Neural progenitor cell (in vitro differentiated cells): Measurements from ENCODE around the gene RAB5B. TPM values are rescaled to one million over a fixed set of nuclear protein-coding genes. Genes with fewer than 3 reads are reported as not detected.
"Not testable (repeated sequence)": the region's sequence is repeated elsewhere in the genome, so short reads cannot be mapped to it uniquely, and the experiment has no call there.

Source experiments
- DNase-seq: peaks from one replicate; pipeline ENCODE4 v3.0.0-alpha.2; 2016; ENCODE audit warnings: low spot score
- H2AFZ ChIP-seq: fragments of 200-600 bp; sonication (generic); replicated peaks from 2 replicates; pipeline ENCODE4 v1.6.1; 2016; ENCODE audit warnings: antibody characterized with exemption
- H3F3A ChIP-seq: fragments of 200-600 bp; sonication (generic); 2 replicates; pipeline ENCODE4 v1.6.1; 2016; ENCODE audit warnings: antibody characterized with exemption, low read depth
- H3K27ac ChIP-seq: fragments of 200-600 bp; sonication (generic); 2 replicates; pipeline ENCODE4 v1.5.1; 2016; ENCODE audit warnings: mild to moderate bottlenecking
- H3K27me3 ChIP-seq: fragments of 200-600 bp; sonication (generic); 2 replicates; pipeline ENCODE4 v1.6.1; 2016; ENCODE audit warnings: mild to moderate bottlenecking, moderate library complexity
- H3K36me3 ChIP-seq: fragments of 200-600 bp; sonication (generic); 2 replicates; pipeline ENCODE4 v1.5.1; 2016
- H3K4me1 ChIP-seq: fragments of 200-600 bp; sonication (generic); 2 replicates; pipeline ENCODE4 v1.6.1; 2016; ENCODE audit warnings: mixed run types
- H3K4me2 ChIP-seq: fragments of 200-600 bp; sonication (generic); 2 replicates; pipeline ENCODE4 v1.6.1; 2016
- H3K4me3 ChIP-seq: fragments of 200-600 bp; sonication (generic); 2 replicates; pipeline ENCODE4 v1.5.1; 2016
- H3K79me2 ChIP-seq: fragments of 200-600 bp; sonication (generic); 2 replicates; pipeline ENCODE4 v1.6.1; 2016; ENCODE audit warnings: low read depth
- H3K9ac ChIP-seq: fragments of 200-600 bp; sonication (generic); 2 replicates; pipeline ENCODE4 v1.6.1; 2016
- H3K9me3 ChIP-seq: fragments of 200-600 bp; sonication (generic); 2 replicates; pipeline ENCODE4 v1.5.1; 2016; ENCODE audit warnings: low read depth
- H4K20me1 ChIP-seq: fragments of 200-600 bp; sonication (generic); 2 replicates; pipeline ENCODE4 v1.6.1; 2016; ENCODE audit warnings: low read depth
- H3K27ac Mint-ChIP-seq: 3 replicates; pipeline ENCODE4 v1.8.0; 2021; ENCODE audit warnings: mixed read lengths
- H3K27me3 Mint-ChIP-seq: 2 replicates; pipeline ENCODE4 v1.8.0; 2022; ENCODE audit warnings: low read depth, mild to moderate bottlenecking, inconsistent platforms, moderate library complexity, mixed read lengths; ENCODE audit not compliant: insufficient read depth
- H3K36me3 Mint-ChIP-seq: 3 replicates; pipeline ENCODE4 v1.8.0; 2021; ENCODE audit warnings: mixed read lengths
- H3K4me1 Mint-ChIP-seq: 3 replicates; pipeline ENCODE4 v1.8.0; 2021; ENCODE audit warnings: mixed read lengths
- H3K4me3 Mint-ChIP-seq: 3 replicates; pipeline ENCODE4 v1.8.0; 2021; ENCODE audit warnings: mild to moderate bottlenecking, moderate library complexity, mixed read lengths
- H3K9me3 Mint-ChIP-seq: 3 replicates; pipeline ENCODE4 v1.8.0; 2020; ENCODE audit warnings: mixed read lengths
- EZH2 ChIP-seq: fragments of 200-600 bp; sonication (generic); IDR thresholded peaks from 2 replicates; pipeline ENCODE4 v1.6.1; 2017; ENCODE audit warnings: antibody characterized with exemption, mild to moderate bottlenecking, moderate library complexity
- EZH2phosphoT487 ChIP-seq: fragments of 200-600 bp; sonication (generic); IDR thresholded peaks from 2 replicates; pipeline ENCODE4 v1.6.1; 2017; ENCODE audit warnings: antibody characterized with exemption
- total RNA-seq: library from RNA; depleted of rRNA; stranded (reverse); fragments of >200 nt; gene quantifications from 2 replicates; pipeline ENCODE4 v1.2.3, GENCODE V29; 2015; ENCODE audit warnings: low replicate concordance
- TF ChIP-seq, protein P1 (sequence below): fragments of 200-600 bp; sonication (generic); IDR thresholded peaks from 2 replicates; pipeline ENCODE4 v1.5.1; 2017; ENCODE audit warnings: antibody characterized with exemption, mild to moderate bottlenecking

Gene RAB5B
- total RNA-seq, 1 donor from 2014 or later, result 62.9 TPM

DNA sequence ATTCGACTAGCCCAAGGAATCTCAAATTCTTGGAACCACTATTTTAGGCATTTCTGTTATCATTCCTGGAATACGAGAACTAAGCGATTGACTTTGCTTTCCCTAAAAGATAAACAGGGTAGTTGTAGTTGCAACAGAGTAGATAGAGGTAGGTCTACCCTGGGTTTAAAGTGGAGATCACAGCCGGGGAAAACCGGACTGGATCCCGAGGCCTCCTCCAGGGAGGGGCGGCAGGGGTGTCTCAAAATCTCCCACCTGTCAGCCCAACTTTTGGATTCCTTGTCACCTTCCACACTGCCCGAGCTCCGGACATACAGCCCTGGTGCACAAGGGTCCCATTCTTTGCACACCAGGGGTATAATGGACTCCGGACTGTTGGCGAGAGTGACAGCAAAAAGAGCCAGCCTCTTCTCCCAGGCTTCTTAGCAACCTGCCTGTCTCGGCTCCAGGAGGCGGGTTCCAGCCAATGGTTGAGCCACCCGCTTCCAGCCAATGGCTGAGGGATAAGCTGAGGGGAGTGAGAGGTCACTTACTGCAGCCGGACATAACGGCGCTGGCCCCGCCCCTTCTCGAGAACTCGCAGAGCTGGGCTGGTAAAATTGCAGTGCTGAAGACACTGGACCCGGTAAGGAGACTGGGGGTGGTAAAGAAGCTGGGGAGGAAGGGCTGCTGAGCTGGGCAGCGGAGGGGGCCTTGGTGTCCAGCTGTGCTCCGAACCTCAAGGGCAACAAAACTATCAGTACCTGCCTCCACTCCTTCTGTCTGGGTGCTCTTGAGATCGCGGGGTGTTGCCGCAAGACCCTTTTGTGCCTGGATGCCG, 23.0 kb downstream of the RAB5B start, which contains the start of gene SUOX:
Gene SUOX, plus strand, starts transcription at position 562 of the 820 bp plus-strand sequence. CDS start 4,946 bp downstream, outside the sequence.
- Mint-ChIP-seq H3K27ac (peak within 1 kb of the TSS; percentile 97), H3K27me3 (peaks cover 2% of the 10 kb centered on the region), H3K36me3 (peaks cover 11% of the 10 kb centered on the region), H3K4me1 (peaks cover 24% of the 10 kb centered on the region), H3K4me3 (peak within 1 kb of the TSS; percentile 98), H3K9me3 (no peaks in the 10 kb centered on the region)
- Histone ChIP-seq H2AFZ (peak within 1 kb of the TSS; percentile 80), H3K27me3 (no peaks in the 10 kb centered on the region), H3K9ac (peak within 1 kb of the TSS; percentile 68), H3K27ac (peak within 1 kb of the TSS; percentile 9), H3K36me3 (no peaks in the 10 kb centered on the region), H3K9me3 (no peaks in the 10 kb centered on the region), H3F3A (peaks cover 38% of the 10 kb centered on the region), H3K4me2 (peak within 1 kb of the TSS; percentile 89), H4K20me1 (no peaks in the 10 kb centered on the region), H3K79me2 (peaks cover 15% of the 10 kb centered on the region), H3K4me3 (peak within 1 kb of the TSS; percentile 75), H3K4me1 (no peaks in the 10 kb centered on the region)
- DNase-seq, result peak; percentile 98
- TF ChIP-seq, protein P1, sequence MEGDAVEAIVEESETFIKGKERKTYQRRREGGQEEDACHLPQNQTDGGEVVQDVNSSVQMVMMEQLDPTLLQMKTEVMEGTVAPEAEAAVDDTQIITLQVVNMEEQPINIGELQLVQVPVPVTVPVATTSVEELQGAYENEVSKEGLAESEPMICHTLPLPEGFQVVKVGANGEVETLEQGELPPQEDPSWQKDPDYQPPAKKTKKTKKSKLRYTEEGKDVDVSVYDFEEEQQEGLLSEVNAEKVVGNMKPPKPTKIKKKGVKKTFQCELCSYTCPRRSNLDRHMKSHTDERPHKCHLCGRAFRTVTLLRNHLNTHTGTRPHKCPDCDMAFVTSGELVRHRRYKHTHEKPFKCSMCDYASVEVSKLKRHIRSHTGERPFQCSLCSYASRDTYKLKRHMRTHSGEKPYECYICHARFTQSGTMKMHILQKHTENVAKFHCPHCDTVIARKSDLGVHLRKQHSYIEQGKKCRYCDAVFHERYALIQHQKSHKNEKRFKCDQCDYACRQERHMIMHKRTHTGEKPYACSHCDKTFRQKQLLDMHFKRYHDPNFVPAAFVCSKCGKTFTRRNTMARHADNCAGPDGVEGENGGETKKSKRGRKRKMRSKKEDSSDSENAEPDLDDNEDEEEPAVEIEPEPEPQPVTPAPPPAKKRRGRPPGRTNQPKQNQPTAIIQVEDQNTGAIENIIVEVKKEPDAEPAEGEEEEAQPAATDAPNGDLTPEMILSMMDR, result no peak
- TF ChIP-seq EZH2 (no peak), EZH2phosphoT487 (no peak)

DNA sequence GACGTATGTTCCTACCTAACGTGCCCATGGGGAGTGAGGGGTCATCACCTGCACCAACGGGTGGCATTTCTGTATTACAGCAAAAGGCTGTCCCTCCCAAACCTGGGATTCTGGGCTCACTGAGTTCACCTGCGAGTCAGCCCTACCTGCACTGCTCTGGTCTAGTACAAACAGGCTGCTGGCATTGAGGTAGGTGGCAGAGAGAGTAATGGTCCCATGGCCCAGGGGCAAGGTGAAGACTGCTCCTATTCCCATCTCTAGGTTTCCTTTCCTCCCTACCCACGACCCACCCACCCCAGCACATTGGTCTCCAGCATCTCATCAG, 23.6 kb downstream of the RAB5B start:
- no peak for TF ChIP-seq EZH2phosphoT487
- TF ChIP-seq, protein P1, result no peak
- no peak for TF ChIP-seq EZH2
- Histone ChIP-seq H3K36me3 (no peaks in the 10 kb centered on the region), H3K4me2 (peak overlapping the region; percentile 89), H3K9me3 (no peaks in the 10 kb centered on the region), H3K27ac (no peak overlapping the region), H3K27me3 (no peaks in the 10 kb centered on the region), H2AFZ (peak overlapping the region; percentile 80), H3K9ac (peak overlapping the region; percentile 68), H4K20me1 (no peaks in the 10 kb centered on the region), H3K4me1 (no peaks in the 10 kb centered on the region), H3F3A (peaks cover 38% of the 10 kb centered on the region), H3K79me2 (peaks cover 15% of the 10 kb centered on the region), H3K4me3 (peak overlapping the region; percentile 75)
- Mint-ChIP-seq H3K27ac (peak overlapping the region; percentile 97), H3K36me3 (peaks cover 8% of the 10 kb centered on the region), H3K4me1 (peaks cover 24% of the 10 kb centered on the region), H3K4me3 (peak overlapping the region; percentile 98), H3K27me3 (peaks cover 2% of the 10 kb centered on the region), H3K9me3 (no peaks in the 10 kb centered on the region)
- no peak for DNase-seq

DNA sequence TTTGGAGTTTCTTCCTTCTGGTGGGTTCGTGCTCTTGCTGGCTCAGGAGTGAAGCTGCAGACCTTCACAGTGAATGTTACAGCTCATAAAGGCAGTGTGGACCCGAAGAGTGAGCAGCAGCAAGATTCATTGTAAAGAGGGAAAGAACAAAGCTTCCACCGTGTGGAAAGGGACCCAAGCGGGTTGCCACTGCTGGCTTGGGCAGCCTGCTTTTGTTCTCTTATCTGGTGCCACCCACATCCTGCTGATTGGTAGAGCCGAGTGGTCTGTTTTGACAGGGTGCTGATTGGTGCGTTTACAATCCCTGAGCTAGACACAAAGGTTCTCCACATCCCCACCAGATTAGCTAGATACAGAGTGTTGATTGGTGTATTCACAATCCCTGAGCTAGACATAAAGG, 25.6 kb downstream of the RAB5B start:
- H3K9me3 Mint-ChIP-seq, H3K9me3 ChIP-seq, H3K27me3 Mint-ChIP-seq, H3K4me2 ChIP-seq, H3K4me1 ChIP-seq, DNase-seq, H3K4me3 ChIP-seq, H3K27ac ChIP-seq, H3K36me3 ChIP-seq, H4K20me1 ChIP-seq, H3K27ac Mint-ChIP-seq, H3K27me3 ChIP-seq, H3K9ac ChIP-seq, H2AFZ ChIP-seq: not testable (repeated sequence)
- peaks cover 15% of the 10 kb centered on the region for H3K79me2 ChIP-seq
- peaks cover 11% of the 10 kb centered on the region for H3K36me3 Mint-ChIP-seq
- peaks cover 23% of the 10 kb centered on the region for H3F3A ChIP-seq
- peaks cover 24% of the 10 kb centered on the region for H3K4me1 Mint-ChIP-seq
- peak overlapping the region; percentile 56 for H3K4me3 Mint-ChIP-seq

DNA sequence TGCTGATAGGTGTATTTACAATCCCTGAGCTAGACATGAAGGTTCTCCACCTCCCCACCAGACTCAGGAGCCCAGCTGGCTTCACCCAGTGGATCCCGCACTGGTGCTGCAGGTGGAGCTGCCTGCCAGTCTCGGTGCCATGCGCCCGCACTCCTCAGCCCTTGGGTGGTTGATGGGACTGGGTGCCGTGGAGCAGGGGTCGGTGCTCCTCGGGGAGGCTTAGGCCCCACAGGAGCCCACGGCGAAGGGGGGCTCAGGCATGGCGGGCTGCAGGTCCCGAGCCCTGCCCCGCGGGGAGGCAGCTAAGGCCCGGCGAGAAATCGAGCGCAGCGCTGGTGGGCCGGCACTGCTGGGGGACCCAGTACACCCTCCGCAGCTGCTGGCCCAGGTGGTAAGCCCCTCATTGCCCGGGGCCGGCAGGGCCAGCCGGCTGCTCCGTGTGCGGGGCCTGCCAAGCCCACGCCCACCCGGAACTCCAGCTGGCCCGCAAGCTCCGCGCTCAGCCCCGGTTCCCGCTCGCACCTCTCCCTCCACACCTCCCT, 26.2 kb downstream of the RAB5B start:
- peaks cover 13% of the 10 kb centered on the region for H3K36me3 Mint-ChIP-seq
- H3K4me1 Mint-ChIP-seq, result peaks cover 24% of the 10 kb centered on the region

More for the DNA sequence above, 26.2 kb downstream of the RAB5B start:
- H2AFZ ChIP-seq, H3K27ac Mint-ChIP-seq, H3K4me3 ChIP-seq, H3K36me3 ChIP-seq, H3K4me1 ChIP-seq, H3K9me3 Mint-ChIP-seq, H4K20me1 ChIP-seq, H3K4me3 Mint-ChIP-seq, H3K4me2 ChIP-seq, H3K27me3 Mint-ChIP-seq, H3K27me3 ChIP-seq, H3K9ac ChIP-seq, H3K9me3 ChIP-seq, DNase-seq, H3K27ac ChIP-seq: not testable (repeated sequence)
- peaks cover 17% of the 10 kb centered on the region for H3F3A ChIP-seq
- H3K79me2 ChIP-seq, result peaks cover 15% of the 10 kb centered on the region
